ENCODE measurements around the gene RRP1B.

DNA sequence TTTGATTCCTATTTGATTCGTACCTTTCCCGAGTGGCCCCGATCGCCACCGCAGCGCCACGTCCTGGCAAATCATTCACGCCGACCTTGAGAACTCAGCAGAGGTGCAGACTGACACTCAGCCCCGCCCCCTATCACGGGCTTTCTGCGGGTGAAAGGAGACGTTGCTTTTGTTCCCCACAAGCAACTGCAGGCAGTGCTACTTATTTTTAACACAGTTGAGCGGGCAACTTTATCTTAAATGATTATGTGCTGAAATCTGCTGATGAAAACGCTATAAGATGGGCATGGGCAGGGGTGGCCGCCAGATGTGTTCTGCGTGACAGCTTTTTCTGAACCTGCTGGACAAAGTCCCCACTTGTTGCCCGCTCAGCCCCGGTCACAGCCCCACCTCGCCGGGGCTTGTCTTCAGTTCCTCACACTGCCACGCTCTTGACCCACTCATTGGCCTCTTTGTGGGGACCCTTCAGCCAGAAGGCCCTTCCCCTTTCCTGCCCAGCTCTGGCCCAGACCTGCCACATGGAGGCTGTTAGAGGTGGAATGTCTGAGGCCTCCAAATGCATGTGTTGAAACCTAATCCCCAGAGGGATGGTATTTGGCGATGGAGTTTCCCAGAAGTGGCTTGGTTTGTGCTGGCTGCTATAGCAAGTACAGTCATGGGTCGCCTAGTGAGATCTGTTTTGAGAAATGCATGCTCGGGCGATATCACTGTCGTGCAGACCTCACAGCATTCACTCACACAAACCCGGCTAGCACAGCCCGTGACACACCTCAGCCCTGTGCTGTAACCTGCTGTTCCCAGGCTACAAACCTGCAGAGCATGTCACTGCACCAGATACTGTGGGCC lies 43.9 kb downstream of the RRP1B start:
- no peak for TF ChIP-seq CTCF (IDR thresholded peaks at IDR 0.05; ENCODE audit: insufficient read depth, low read length)
- TF ChIP-seq, protein P1, sequence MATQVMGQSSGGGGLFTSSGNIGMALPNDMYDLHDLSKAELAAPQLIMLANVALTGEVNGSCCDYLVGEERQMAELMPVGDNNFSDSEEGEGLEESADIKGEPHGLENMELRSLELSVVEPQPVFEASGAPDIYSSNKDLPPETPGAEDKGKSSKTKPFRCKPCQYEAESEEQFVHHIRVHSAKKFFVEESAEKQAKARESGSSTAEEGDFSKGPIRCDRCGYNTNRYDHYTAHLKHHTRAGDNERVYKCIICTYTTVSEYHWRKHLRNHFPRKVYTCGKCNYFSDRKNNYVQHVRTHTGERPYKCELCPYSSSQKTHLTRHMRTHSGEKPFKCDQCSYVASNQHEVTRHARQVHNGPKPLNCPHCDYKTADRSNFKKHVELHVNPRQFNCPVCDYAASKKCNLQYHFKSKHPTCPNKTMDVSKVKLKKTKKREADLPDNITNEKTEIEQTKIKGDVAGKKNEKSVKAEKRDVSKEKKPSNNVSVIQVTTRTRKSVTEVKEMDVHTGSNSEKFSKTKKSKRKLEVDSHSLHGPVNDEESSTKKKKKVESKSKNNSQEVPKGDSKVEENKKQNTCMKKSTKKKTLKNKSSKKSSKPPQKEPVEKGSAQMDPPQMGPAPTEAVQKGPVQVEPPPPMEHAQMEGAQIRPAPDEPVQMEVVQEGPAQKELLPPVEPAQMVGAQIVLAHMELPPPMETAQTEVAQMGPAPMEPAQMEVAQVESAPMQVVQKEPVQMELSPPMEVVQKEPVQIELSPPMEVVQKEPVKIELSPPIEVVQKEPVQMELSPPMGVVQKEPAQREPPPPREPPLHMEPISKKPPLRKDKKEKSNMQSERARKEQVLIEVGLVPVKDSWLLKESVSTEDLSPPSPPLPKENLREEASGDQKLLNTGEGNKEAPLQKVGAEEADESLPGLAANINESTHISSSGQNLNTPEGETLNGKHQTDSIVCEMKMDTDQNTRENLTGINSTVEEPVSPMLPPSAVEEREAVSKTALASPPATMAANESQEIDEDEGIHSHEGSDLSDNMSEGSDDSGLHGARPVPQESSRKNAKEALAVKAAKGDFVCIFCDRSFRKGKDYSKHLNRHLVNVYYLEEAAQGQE (IDR thresholded peaks at IDR 0.05; ENCODE audit: insufficient replicate concordance, low read depth), result no peak
